ENCODE measurements around the gene HK1.
A peak's percentile ranks its signal among the peaks of the same experiment; 100 is the strongest.
"Not testable (repeated sequence)": the region's sequence is repeated elsewhere in the genome, so short reads cannot be mapped to it uniquely, and the experiment has no call there.

Gene HK1

GRCh38 chr10:69328380-69328735, 50.1 kb downstream of the HK1 start:
- no peak for DNase-seq (ENCODE audit: low read depth)

- DNase-seq (ENCODE audit: low read depth): not testable (repeated sequence)
Observed at GRCh38 chr10:69328888-69329287, 50.6 kb downstream of the HK1 start.

GRCh38 chr10:69329721-69330178, 51.5 kb downstream of the HK1 start:
- DNase-seq (ENCODE audit: low read depth): no peak

DNA sequence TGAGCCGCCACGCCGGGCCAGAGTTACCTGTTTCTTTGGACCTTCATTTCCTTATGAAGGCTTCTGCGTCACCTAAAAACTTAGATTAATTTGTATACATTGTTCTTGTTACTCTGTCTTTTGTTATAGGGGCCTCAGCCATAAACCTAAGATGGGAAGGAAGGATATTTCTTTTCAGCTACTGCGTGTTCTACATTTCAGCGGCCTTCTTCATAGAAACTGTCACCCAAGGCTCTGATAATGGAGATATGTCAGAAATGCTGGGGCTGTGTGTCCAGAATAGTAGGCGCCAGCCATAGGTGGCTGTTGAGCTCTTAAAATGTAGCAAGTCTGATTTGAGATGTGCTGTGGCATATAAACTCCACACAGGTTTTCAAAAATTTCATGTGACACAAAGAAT, 52.9 kb downstream of the HK1 start:
- no peak for DNase-seq (ENCODE audit: low read depth)

- peak; percentile 74 for DNase-seq (ENCODE audit: low read depth)
Observed at GRCh38 chr10:69332278-69333010, 54.1 kb downstream of the HK1 start.

GRCh38 chr10:69333205-69333604, 54.9 kb downstream of the HK1 start:
- DNase-seq (ENCODE audit: low read depth): no peak

- not testable (repeated sequence) for DNase-seq (ENCODE audit: low read depth)
Observed at GRCh38 chr10:69333865-69334301, 55.6 kb downstream of the HK1 start.

DNA sequence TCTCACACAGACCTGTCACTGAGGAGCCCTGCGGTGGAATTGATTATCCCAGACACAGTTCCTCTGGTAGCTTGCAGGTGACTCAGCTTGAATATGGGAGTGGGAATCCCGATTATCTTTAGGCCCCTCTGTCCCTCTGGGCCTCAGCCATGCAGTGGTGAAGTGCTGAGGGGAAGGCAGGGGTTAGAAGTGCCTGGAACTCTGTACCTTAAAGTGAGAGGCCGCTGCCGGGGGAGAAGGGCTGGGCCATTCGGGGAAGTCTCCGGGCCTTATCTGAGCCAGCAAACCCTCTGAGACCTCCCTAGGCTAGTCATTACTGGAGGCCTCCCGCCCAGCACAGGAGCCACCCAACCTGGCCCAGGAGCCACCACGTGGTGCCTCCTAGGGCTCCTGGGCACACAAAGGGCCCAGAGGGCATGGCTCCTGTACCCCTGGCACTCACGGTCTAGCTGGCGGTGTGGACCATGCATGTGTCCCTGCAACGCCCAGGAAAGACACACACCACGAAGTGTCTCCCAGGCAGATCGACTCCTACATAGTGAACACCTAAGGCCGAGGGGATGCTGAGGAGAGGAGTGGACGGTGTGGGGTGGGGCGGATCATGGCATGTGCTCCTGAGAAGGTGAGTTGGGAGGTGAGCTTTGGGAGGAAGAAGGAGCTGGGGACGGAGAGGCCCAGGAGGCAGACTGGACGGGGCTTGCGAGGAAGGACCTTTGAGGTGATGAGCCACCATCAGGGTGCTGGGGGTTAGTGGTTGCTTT, 56.2 kb downstream of the HK1 start:
- no peak for DNase-seq (ENCODE audit: low read depth)

GRCh38 chr10:69335063-69335587, 56.8 kb downstream of the HK1 start:
- no peak for DNase-seq (ENCODE audit: low read depth)

DNA sequence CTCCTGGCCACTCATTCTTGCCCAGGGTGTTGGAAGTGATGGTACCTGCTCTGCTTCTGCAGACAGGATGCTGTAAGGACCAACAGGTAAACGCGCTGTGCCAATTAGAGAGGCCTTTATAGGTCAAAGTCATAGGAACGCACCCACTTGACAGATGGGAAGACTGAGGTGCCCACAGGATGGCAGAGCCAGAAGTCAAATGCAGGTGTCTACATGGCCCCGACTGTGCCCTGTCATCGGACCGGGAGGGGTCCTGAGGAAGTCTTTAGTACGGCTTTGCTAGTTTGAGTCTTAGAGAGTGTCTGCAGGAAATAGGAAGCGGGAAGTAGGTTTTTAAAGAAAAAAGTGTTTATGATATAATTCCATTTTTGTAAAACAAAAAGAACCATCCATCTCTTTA, 57.3 kb downstream of the HK1 start:
- DNase-seq (ENCODE audit: low read depth): no peak

- no peak for DNase-seq (ENCODE audit: low read depth)
Observed at GRCh38 chr10:69336952-69337295, 58.6 kb downstream of the HK1 start.

DNA sequence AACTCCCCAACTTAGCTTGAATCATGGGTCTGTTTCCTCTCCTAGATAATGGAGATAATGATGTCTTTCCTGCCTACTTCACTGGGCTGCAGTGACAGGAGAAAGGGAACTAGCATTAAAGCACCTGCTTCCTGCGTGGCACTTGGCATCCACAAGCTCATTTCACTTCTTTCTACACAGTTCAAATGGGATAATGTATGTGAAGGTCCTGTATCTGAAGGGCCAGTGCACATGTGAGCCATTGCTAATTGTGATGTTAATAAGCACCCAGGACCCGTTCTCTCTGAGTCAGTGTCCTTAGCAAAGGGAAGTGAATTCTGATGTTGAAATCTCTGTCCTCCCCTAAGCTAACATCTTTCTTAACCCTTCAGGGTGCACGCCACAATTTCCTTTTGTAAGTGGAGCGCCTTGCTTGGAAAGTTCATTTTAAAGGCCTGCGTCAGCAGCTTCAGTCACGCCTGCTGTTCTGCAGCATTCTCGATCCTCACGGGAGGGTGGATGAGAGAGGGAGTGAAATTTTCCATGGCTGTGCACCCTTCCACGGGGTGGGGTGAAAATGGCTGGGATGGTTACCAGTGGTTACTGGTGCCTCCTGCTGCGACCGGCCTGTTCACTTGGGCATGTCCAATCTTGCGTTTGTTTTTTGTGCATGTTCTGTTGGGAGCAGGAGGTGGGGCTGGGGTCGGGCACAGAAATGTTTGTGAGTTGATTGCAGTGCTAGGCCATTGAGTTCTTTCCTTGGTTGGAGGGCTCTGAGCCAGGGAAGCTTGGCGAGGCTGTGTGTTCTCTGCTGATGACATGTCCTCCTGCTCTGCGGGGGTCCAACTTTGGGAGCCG, 59.2 kb downstream of the HK1 start:
- DNase-seq (ENCODE audit: low read depth): peak; percentile 97

- no peak for DNase-seq (ENCODE audit: low read depth)
Observed at GRCh38 chr10:69338133-69338456, 59.8 kb downstream of the HK1 start.

DNA sequence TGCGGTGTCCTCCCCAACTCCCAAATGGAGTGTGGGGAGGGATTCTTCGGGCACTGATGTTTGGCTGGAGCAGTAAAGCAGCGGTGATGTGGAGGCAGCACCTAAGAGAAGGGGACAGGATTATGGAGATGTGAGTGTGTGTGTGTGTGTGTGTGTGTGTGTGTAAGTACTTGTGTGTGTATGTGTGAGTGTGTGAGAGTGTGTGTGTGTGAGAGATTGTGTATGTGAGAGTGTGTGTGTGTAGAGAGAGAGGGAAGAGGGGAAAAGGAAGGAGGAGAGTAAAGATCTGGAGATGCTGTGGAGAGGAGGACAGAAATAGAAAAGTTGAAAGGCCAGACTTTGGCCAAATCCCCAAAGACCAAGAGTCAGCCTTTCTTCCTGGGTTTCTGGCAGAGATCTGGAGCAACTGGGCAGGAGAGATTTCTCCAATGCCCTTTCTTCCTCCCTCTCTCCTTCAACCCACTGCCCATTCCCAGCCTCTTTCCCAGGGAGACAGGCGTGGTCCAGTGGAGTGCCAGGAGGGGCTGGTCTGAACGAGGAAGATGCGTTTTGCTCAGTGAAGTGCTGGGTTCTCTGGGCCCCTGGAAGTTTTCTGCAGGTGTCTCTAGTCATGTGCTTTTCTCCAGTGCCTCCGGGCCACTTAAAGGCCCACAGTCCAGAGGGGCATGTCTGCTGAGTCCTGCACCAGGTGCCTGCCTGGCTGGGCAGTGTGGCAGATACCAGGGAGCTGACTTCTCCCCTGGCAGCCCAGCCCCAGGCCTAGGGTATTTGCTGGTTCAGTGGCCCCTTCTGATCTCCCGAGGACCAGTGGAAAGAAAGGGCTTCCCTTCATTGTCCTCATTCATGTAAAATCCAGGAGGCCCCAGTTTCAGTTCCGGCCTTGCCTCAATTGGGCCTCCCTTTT, 60.5 kb downstream of the HK1 start:
- no peak for DNase-seq (ENCODE audit: low read depth)

GRCh38 chr10:69340695-69341094, 62.4 kb downstream of the HK1 start:
- DNase-seq (ENCODE audit: low read depth): peak; percentile 50

GRCh38 chr10:69343905-69344304, 65.6 kb downstream of the HK1 start:
- DNase-seq (ENCODE audit: low read depth): no peak

- DNase-seq (ENCODE audit: low read depth): no peak
Observed at GRCh38 chr10:69344591-69345252, 66.4 kb downstream of the HK1 start.

DNA sequence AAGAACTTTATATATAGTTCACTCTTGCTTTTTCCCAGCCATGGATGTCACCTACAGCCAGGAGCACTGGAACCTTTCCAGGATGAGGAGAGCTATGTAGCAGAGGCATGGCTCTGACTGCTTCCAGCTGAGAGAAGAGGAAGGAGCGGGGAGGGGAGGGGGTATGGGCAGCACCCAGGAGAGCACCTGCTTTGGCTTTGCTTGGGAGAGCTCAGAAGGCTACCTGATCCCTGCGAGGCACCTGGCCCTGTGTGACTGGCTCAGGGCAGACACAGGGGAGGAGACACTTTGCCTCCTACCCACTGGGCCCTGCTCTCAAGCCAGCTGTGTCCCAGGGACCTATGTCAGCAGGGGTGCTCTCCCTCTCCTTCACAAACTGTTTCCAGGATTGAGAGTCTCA, 67.1 kb downstream of the HK1 start:
- DNase-seq (ENCODE audit: low read depth): no peak

- no peak for DNase-seq (ENCODE audit: low read depth)
Observed at GRCh38 chr10:69345890-69346474, 67.7 kb downstream of the HK1 start.

DNA sequence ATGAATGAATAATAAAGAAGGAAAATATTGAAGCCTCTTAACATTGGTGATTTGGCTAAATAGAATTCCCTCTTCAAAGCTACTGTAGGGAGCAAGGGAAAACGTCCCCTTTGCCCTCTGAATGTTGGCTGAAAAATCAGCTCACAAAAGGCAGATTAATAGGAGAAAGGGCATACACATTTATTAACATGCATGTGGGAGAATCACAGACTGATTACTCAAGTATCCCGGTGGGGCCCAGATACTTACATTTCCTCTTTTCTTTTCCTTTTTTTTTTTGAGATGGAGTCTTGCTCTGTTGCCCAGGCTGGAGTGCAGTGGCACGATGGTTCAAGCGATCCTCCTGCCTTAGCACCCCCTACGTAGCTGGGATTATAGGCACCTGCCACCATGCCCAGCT, 68.5 kb downstream of the HK1 start:
- DNase-seq (ENCODE audit: low read depth): no peak

All from amniotic epithelial cell (primary cell).